ENCODE measurements around the gene FAU. TPM values are rescaled to one million over a fixed set of nuclear protein-coding genes. Genes with fewer than 3 reads are reported as not detected.
A peak's percentile ranks its signal among the peaks of the same experiment; 100 is the strongest.

FAU gene
- total and polyA plus RNA-seq, 2 of the 13 experiments (the other 11 are each of a cell fraction or from before 2014, with no cell fraction given), result 374 to 869 TPM

DNA sequence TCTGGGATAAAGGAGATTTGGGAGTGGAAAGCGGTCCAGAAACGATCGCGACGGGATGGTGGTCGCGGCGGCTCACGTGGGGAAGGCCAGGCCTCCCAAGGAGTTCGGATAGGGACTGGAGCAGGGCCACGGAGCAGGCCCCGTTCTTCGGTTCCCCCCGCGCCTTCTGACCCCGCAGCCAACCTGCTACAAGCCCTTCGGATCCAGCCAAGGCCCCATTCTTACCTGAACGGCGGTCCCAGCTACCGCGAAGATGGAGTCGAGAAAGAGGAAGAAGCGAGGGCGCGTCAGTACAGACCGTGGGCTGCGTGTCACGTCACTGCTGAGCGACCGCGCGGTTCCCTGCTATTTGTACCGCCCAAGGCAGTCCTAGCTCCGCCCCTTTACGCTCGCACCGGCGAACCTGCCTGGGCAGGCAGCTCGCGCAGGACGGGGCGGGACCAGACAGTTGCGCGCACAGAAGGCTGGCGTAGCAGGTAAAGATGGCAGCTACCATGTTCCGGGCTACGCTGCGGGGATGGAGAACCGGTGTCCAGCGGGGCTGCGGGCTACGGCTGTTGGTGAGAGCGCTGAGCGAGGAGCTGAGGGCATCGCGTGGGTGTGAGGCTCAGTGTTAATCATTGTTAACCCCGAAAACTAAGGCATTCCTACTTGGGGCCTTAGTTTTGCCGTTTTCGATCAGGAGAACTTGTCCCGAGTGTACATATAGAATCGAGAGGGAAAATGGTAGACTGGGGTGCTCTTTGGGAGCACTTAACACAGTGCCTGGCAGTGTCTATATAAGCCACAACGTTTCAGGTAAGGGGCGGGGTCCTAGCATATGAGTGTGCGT lies at the start of gene FAU, which contains the start of gene MRPL49 (continued):
- TF ChIP-seq, protein P1, sequence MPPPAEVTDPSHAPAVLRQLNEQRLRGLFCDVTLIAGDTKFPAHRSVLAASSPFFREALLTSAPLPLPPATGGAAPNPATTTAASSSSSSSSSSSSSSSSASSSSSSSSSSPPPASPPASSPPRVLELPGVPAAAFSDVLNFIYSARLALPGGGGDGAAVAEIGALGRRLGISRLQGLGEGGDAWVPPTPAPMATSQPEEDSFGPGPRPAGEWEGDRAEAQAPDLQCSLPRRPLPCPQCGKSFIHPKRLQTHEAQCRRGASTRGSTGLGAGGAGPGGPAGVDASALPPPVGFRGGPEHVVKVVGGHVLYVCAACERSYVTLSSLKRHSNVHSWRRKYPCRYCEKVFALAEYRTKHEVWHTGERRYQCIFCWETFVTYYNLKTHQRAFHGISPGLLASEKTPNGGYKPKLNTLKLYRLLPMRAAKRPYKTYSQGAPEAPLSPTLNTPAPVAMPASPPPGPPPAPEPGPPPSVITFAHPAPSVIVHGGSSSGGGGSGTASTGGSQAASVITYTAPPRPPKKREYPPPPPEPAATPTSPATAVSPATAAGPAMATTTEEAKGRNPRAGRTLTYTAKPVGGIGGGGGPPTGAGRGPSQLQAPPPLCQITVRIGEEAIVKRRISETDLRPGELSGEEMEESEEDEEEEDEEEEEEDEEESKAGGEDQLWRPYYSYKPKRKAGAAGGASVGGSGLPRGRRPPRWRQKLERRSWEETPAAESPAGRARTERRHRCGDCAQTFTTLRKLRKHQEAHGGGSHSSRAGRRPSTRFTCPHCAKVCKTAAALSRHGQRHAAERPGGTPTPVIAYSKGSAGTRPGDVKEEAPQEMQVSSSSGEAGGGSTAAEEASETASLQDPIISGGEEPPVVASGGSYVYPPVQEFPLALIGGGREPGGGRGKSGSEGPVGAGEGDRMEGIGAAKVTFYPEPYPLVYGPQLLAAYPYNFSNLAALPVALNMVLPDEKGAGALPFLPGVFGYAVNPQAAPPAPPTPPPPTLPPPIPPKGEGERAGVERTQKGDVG (CRISPR knock-in tag; IDR thresholded peaks at IDR 0.05; ENCODE audit: borderline replicate concordance), result 0 out of 2 replicates have a peak, but pooled peaks have one; percentile 41
- peak; percentile 94; the same call in 1 of the 2 replicates for TF ChIP-seq ZFY (CRISPR knock-in tag; IDR thresholded peaks at IDR 0.05)
- TF ChIP-seq NFYB (CRISPR knock-in tag; IDR thresholded peaks at IDR 0.05), result peak; percentile 65; the same call in 1 of the 2 replicates
- no peak for TF ChIP-seq PLRG1 (conservative IDR thresholded peaks at IDR 0.05)
- TF ChIP-seq PHF5A (CRISPR knock-in tag; IDR thresholded peaks at IDR 0.05; ENCODE audit: low read depth, unreplicated experiment), result peak; percentile 76
- TF ChIP-seq, protein P2, sequence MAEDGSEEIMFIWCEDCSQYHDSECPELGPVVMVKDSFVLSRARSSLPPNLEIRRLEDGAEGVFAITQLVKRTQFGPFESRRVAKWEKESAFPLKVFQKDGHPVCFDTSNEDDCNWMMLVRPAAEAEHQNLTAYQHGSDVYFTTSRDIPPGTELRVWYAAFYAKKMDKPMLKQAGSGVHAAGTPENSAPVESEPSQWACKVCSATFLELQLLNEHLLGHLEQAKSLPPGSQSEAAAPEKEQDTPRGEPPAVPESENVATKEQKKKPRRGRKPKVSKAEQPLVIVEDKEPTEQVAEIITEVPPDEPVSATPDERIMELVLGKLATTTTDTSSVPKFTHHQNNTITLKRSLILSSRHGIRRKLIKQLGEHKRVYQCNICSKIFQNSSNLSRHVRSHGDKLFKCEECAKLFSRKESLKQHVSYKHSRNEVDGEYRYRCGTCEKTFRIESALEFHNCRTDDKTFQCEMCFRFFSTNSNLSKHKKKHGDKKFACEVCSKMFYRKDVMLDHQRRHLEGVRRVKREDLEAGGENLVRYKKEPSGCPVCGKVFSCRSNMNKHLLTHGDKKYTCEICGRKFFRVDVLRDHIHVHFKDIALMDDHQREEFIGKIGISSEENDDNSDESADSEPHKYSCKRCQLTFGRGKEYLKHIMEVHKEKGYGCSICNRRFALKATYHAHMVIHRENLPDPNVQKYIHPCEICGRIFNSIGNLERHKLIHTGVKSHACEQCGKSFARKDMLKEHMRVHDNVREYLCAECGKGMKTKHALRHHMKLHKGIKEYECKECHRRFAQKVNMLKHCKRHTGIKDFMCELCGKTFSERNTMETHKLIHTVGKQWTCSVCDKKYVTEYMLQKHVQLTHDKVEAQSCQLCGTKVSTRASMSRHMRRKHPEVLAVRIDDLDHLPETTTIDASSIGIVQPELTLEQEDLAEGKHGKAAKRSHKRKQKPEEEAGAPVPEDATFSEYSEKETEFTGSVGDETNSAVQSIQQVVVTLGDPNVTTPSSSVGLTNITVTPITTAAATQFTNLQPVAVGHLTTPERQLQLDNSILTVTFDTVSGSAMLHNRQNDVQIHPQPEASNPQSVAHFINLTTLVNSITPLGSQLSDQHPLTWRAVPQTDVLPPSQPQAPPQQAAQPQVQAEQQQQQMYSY (CRISPR knock-in tag; IDR thresholded peaks at IDR 0.05), result no peak
- 0 out of 2 replicates have a peak, but pooled peaks have one; percentile 68 for TF ChIP-seq ZNF83 (CRISPR knock-in tag; IDR thresholded peaks at IDR 0.05; ENCODE audit: borderline replicate concordance)
- peak; percentile 71 for TF ChIP-seq IKZF4 (CRISPR knock-in tag; IDR thresholded peaks at IDR 0.05; ENCODE audit: borderline replicate concordance, low read depth, not compliant biosample characterization)
- TF ChIP-seq MEF2D (CRISPR knock-in tag; IDR thresholded peaks at IDR 0.05), result peak; percentile 91
- TF ChIP-seq, protein P3, sequence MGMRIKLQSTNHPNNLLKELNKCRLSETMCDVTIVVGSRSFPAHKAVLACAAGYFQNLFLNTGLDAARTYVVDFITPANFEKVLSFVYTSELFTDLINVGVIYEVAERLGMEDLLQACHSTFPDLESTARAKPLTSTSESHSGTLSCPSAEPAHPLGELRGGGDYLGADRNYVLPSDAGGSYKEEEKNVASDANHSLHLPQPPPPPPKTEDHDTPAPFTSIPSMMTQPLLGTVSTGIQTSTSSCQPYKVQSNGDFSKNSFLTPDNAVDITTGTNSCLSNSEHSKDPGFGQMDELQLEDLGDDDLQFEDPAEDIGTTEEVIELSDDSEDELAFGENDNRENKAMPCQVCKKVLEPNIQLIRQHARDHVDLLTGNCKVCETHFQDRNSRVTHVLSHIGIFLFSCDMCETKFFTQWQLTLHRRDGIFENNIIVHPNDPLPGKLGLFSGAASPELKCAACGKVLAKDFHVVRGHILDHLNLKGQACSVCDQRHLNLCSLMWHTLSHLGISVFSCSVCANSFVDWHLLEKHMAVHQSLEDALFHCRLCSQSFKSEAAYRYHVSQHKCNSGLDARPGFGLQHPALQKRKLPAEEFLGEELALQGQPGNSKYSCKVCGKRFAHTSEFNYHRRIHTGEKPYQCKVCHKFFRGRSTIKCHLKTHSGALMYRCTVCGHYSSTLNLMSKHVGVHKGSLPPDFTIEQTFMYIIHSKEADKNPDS (CRISPR knock-in tag; IDR thresholded peaks at IDR 0.05), result no peak
- no peak for TF ChIP-seq SRY (CRISPR knock-in tag; IDR thresholded peaks at IDR 0.05)
- TF ChIP-seq ZNF468 (CRISPR knock-in tag; IDR thresholded peaks at IDR 0.05), result no peak
- TF ChIP-seq ZNF773 (CRISPR knock-in tag; IDR thresholded peaks at IDR 0.05; ENCODE audit: borderline replicate concordance), result no peak
- TF ChIP-seq DMAP1 (CRISPR knock-in tag; IDR thresholded peaks at IDR 0.05), result peak; percentile 58
- TF ChIP-seq ZNF124 (CRISPR knock-in tag; IDR thresholded peaks at IDR 0.05), result 0 out of 2 replicates have a peak, but pooled peaks have one; percentile 22
- TF ChIP-seq ZNF136 (CRISPR knock-in tag; IDR thresholded peaks at IDR 0.05; ENCODE audit: low read depth), result no peak
- peak; percentile 56; the same call in 1 of the 2 replicates for TF ChIP-seq ZNF780A (CRISPR knock-in tag; IDR thresholded peaks at IDR 0.05)

Data from HepG2 (cell line).